ENCODE measurements around the gene CCL24.
A peak's percentile ranks its signal among the peaks of the same experiment; 100 is the strongest.
"Not testable (repeated sequence)": the region's sequence is repeated elsewhere in the genome, so short reads cannot be mapped to it uniquely, and the experiment has no call there.

CCL24 gene

DNA sequence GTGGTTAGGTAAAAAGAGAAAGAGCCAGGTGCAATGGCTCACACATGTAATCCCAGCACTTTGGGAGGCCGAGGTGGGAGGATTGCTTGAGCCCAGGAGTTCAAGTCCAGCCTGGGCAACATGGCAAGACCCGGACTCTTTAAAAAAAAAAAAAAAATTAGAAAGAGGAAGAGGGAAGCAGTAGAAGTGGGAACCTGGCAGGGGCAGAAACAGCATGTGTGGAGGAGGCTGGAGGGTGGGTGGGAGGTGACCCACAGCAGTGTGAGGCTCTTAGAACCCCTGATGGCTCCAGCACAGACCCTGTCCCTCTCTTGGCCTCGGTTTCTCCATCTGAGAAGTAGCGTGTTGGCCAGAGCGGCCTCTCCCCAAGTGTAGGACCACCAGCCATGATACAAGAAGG is 4.9 kb upstream of the CCL24 start:
- no peak for DNase-seq

DNA sequence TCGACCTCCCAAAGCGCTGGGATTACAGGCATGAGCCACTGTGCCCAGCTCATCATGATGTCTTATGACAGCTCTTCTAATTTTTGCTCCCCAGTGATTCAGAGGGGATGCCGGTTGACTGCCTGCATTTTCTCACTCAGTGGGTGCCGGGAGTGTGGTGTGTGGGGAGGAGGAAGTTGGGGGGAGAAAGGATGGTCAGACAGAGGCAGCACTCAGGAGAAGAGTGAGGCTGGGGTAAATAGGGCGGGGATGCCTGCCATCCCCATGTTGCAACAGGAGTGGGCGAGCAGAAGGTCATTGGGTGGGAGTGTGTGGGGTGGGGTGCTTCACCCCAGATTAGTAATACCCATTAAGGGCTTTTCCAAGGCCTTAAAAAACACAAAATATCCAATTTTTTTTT is 3.5 kb upstream of the CCL24 start:
- no peak for DNase-seq

DNA sequence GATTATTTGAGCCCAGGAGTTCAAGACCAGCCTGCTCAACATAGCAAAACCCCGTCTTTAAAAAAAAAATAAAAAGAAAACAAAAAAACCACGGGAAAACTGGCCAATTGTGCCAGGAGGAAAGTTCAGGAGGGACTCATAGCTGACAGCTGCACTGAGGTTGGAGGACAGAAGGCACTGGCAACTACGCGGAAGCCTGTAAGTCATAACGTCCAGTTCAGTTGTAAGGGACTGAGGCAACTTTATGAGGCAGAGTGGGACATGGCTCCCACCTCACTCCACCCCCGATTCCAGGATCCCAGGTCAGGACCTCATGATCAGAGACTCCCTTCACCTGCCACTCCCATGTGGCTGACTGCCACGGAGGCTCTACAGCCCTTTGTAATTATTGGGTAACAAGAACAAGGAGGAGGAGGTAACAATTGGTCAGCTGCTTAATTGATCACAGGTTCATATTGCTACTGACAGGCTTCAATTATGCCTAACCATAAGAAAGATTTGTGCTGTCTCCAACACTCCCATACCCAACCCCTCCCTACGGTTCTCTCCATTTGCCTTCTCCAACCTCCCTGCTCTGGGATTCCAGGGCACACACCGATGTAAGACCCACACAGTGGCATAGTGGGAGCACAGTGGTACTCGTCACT is 1.9 kb upstream of the CCL24 start:
- DNase-seq: no peak

DNA sequence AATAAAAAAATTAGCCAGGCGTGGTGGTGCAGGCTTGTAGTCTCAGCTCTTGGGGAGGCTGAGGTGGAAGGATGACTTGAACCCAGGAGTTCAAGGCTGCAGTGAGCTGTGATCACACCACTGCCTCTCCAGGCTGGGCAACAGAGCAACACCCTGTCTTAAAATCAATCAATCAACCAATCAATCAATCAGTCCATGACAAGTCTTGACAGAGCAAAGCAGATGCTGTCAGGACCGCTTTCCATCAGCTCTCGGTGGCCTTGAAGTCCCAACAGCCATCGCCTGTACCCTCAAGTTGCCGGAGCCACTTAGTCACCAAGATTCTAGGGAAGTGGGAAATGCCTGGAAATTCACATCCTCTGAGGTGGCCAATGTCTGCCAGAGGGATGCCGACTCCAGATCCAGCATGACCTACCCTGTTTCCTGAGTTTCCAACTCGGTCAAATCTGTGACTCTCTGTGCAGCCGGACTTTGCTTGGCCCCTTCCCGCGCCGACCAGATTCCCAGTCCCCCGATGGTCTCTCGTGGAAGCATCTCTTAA is 871 bp upstream of the CCL24 start:
- no peak for DNase-seq

DNA sequence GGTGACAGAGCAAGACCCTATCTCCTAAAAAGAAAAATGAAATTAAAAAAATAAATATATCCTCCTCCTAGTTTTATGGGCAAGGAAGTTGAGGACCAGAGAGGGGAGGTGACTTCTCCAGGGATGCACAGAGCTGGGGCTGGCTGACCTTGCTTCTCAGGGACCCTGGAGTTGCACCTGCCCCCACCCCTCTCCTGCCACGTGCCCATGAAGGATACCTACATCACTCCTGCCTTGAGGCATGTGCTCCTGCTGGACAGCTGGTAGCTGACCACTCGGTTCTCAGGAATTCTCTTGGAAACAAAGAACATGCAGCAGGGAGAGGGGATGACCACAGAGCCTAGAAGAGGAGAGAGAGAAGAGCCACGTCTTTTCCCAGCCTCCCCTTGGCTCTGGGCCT is 522 bp downstream of the CCL24 start:
- DNase-seq: no peak

DNA sequence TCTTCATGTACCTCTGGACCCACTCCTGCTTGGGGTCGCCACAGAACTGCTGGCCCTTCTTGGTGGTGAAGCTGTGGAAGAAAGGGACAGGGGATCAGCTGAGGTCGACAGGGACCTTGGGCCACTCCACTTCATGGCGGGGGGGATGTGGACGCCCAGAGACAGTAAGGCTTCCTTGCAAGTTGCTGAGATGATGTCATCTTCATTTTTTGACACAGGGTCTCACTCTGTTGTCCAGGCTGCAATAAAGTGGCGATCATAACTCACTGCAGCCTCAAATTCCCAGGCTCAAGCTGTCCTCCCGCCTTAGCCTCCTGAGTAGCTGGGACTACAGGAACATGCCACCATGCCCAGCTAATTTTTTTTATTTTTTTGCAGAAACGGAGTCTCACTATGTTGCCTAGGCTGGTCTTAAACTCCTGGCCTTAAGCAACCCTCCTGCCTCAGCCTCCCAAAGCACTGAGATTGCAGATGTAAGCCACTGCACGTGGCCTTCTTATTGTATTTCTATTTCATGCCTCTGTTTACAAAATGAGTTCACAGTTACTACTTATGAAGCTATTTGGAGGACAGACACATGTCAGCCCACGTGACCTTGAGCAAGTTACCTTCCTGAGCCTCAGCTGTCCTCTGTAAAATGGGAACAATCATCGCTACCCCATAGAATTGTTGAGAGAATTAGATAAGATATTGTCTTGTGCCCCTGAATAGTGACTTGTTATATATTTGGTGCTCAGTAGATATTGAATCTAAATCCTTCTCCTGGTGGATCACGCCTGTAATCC is 1.5 kb downstream of the CCL24 start:
- DNase-seq: no peak

DNA sequence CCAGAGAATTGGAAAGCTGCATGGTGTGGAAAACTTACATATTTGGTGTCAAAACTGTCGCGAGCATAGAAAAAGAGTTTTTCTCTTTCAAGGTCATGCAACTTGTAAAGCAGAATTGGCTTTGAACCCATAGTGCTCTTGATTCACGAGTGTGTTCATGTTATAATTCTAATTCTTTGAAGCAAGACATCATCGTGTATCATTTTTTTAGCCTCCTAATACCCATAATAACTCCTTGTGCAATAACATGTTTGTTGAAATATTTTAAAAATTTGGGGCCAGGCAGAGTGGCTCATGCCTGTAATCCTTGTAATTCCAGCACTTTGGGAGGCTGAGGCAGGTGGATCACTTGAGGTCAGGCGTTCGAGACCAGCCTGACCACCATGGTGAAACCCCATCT is 4.2 kb downstream of the CCL24 start:
- DNase-seq: no peak

DNA sequence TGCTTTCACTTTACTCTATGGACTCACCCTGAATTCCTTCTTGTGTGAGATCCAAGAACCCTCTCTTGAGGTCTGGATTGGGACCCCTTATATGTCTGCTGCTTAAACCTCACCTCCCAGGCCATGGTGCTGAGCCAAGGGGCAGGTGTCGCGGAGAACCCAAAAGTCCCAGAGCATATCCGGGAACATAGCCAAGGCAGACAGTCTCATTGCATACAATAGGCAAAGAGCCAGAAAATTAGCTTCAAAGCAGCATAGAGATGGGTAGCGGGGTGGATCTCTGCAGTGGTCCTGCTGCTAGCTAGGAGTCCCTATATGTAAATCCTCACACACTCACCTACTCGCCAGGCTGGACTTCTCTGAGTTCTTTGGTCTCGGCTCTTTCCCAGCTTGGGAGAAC is 5.5 kb downstream of the CCL24 start:
- no peak for DNase-seq

DNA sequence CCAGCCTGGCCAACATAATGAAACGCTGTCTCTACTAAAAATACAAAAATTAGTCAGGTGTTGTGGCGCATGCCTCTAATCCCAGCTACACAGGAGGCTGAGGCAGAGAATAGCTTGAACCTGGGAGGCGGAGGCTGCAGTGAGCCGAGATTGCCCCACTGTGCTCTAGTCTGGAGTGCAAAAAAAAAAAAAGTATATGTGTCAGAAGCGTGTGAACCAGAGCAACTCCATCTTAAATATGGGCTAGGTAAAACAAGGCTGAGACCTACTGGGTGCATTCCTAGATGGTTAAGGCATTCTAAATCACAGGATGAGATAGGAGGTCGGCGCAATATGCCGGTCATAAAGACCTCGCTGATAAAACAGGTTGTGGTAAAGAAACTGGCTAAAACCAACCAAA is 6.2 kb downstream of the CCL24 start:
- DNase-seq: no peak

DNA sequence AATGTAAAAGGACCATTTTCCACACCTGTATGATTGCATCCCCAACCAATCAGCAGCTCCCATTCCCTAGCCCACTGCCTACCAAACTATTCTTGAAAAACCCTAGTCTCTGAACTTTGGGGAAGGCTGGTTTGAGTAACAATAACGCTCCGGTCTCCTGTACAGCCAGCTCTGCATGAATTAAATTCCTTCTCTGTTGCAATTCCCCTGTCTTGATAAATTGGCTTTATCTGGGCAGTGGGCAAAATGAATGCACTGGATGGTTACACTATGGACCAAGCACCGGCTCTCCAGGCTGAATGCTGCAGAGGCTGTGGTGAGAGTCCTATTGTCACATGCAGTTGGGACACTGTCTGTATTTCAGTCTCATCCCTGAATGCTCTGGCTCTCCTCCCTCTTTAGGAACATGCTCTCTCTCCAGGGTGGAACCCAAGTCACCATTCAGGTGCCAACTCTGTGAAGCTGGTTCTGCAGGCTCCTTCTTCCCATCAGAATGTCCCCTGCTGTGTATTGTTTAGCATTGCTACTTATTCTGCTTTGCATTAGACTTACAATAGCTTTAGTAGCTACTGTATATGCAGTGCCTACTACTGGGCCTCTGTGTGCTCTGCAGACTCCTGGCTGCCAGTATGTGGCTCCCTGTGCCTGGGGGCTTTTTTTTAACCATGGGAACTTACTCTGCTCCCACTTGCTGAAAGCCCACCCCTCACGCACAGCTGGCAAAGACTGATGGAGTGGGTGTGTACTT is 6.9 kb downstream of the CCL24 start:
- DNase-seq: no peak

DNA sequence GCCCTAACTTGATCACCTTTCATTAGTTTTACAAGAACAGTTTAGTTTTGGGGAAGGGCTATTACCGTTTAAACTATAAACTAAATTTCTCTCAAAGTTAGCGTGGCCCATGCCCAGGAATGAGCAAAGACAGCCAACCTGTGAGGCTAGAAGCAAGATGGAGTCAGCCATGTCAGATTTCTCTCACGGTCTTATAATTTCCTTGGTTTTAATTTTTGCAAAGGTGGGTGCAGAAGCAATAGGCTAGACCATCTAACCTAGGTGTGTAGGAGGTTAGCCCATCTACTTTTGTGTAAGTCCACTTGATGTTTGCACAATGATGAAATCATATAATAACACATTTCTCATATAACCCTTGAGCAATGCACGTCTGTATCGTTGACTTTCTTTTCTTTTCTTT is 8.9 kb downstream of the CCL24 start:
- DNase-seq: no peak

DNA sequence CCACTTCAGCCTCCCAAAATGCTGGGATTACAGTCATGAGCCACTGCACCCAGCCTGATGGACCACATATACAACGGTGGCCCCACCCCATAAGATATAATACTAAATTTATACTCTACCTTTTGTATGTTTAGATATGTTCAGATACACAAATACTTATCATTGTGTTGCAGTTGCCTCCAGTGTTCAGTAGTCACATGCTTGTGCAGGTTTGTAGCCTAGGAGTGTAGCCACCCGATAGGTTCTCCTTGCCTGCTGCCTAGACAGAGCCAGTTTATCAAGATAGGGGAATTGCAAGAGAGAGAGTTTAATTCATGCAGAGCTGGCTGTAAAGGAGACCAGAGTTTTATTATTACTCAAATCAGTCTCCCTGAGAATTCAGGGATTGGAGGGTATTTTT is 9.6 kb downstream of the CCL24 start:
- peak; percentile 38 for DNase-seq

DNA sequence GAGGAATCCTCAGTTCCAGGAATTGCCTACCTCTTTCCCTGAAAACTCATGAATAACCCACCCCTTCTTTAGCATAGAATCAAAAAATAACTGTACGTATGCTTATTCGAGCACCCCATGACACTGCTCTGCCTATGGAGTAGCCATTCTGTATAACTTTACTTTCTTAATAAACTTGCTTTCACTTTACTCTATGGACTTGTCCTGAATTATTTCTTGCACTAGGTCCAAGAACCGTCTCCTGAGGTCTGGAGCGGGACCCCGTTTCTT is 11.1 kb downstream of the CCL24 start:
- DNase-seq: no peak

DNA sequence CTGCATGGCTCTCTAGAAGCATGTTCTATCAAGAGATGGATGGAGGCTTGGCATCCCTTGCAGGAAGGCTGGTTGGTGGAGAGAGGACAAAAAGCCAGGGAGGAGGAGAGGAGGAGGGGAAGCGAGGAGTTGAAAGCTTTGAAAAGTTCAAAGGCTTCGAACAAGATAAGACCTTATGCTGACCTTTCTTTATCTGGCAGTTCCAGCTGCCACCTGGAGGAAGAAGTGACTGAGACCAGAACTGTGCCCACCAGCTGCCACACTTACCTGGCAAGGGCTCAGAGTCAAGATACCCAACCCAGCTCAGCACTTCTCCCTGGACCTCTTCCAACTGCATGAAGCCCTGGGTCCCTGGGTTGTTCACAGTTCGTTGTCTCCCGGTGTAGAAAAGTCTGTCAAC is 14.8 kb downstream of the CCL24 start:
- peak; percentile 47 for DNase-seq

DNA sequence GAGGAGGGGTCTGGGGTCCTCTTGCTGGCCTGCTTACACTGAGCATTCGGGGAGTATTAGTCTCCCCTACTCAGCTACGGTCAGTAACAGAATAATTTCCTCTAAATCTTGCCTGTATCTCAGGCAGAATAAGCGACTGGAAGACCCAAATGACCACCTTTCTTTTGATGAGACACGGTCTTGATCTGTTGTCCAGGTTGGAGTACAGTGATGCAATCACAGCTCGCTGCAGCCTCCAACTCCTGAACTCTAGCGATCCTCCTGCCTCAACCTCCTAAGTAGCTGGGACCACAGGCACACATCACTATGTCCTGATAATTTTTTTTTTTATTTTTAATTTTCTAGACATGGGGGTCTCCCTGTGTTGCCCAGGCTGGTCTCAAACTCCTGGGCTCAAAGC is 17.2 kb downstream of the CCL24 start:
- no peak for DNase-seq

DNA sequence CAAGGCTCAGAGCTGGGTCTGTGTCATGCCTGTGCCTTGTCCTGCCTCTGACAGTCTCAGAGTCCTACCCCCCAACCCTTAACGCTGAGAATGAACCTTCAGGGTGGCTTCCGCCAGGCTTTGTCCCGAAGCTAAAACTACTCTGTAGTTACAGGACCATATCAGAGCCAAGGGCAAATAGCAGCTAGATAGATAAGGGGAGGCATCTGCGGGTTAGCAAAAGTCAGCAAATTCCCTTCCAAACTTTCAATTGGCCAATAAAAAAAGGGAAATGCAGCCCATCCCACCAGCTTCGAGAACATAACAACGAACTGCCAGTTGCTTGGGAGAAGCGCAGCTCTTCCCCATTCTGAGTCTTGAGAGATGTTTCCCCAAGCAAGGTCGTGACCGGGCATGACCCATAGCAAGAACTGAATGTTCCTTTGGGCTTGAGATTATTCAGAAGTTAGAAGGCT is 17.7 kb downstream of the CCL24 start:
- DNase-seq: peak; percentile 92

DNA sequence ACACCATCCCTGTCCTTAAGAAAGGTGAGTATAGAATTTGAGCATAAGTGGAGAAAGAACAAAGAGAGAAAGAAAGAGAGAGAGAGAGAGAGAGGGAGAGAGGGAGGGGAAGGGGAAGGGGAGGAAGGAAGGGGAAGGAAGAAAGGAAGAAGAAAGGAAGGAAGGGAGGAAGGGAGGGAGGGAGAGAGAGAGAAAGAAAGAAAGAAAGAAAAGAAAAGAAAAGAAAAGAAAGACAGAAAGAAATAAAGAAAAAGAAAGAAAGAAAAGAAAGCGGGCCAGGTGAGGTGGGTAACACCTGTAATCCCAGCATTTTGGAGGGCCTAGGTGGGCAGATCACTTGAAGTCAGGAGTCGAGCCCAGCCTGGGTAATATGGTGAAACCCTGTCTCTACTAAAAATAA is 19.9 kb downstream of the CCL24 start:
- no peak for DNase-seq

DNA sequence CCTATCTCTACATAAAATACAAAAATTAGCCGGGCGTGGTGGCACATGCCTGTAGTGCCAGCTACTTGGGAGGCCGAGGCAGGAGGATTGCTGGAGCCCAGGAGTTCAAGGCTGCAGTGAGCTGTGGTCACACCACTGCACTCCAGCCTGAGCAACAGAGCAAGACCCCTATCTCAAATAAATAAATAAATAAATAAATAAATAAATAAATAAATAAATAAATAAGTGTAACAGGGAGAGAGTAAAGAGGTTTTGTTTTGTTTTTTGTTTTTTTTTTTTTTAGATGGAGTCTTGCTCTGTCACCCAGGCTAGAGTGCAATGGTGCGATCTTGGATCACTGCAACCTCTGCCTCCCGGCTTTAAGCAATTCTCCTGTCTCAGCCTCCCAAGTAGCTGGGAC is 21.0 kb downstream of the CCL24 start:
- not testable (repeated sequence) for DNase-seq

DNA sequence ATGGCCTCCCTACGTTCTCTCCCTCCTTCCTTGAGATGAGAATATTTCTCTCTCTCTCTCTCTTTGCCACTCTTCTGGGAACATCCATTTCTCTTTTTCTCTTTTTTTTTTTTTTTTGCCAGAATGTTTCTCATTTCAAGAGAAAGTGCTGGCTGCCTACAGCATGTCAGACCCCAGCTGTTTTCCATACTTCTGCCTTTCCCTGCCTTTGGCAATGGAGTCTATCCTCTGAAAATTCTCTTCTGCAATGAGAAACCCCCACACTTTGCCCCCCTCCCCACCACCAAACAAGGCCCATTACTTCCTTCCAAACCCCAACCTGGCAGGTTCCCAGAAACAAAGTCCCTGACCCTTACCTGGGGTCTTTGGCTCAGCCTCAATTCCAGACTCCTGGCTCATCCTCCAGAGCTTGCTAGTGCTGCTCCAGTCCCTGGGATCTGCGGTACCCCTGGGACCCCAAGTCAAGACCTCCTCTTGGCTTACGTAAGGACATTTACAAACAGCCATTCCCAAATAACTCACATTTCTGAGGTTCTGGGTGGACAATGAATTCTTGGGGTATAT is 24.2 kb downstream of the CCL24 start:
- no peak for DNase-seq

DNA sequence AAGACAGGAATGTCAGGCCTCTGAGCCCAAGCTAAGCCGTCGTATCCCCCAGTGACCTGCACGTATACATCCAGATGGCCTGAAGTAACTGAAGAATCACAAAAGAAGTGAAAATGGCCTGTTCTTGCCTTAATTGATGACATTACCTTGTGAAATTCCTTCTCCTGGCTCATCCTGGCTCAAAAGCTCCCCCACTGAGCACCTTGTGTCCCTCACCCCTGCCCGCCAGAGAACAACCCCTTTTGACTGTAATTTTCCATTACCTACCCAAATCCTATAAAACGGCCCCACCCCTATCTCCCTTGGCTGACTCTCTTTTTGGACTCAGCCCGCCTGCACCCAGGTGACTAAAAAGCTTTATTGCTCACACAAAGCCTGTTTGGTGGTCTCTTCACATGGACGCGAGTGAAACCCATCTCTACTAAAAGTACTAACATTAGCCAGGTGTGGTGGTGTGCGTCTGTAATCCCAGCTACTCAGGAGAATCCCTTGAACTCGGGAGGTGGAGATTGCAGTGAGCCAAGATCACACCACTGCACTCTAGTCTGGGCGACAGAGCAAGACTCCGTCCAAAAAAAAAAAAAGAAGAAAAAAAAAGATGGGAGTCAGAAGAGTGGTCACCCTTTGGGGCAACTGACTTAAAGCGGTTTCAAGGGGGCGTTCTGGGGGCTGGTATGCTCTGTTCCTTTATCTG is 25.3 kb downstream of the CCL24 start:
- not testable (repeated sequence) for DNase-seq

DNA sequence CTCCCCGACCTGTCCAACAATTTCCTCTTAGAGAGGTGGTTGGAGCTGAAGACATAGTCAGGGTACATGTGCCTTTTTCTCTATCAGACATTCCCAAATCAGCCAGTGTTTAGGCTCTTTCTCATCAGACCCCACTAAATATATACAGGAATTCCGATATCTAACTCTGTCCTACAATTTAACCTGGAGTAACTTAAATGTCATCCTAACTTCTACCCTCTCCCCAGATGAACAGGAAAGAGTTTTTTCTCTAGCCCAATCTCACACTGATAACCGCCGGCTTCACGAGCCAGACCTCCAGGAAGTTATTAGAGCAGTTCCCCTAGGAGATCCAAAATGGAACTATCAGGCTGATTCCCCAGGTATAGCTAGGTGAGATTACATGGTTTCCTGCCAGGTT is 30.5 kb downstream of the CCL24 start:
- DNase-seq: not testable (repeated sequence)

DNA sequence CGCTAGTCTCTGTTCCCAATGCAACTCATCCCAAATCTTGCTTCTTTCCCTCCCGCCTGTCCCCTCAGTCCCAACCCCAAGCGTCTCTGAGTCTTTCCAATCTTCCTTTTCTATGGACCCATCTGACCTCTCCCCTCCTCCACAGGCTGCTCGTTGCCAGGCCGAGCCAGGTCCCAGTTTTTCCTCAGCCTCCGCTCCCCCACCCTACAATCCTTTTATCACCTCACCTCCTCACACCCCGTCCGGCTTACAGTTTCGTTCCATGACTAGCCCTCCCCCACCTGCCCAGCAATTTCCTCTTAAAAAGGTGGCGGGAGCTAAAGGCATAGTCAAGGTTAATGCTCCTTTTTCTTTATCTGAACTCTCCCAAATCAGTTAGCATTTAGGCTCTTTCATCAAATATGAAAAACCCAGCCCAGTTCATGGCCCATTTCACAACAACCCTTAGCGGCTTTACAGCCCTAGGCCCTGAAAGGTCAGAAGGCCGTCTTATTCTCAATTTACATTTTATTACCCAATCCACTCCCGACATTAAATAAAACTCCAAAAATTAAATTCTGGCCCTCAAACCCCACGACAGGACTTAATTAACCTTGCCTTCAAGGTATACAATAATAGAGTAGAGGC is 32.8 kb downstream of the CCL24 start:
- DNase-seq: not testable (repeated sequence)

DNA sequence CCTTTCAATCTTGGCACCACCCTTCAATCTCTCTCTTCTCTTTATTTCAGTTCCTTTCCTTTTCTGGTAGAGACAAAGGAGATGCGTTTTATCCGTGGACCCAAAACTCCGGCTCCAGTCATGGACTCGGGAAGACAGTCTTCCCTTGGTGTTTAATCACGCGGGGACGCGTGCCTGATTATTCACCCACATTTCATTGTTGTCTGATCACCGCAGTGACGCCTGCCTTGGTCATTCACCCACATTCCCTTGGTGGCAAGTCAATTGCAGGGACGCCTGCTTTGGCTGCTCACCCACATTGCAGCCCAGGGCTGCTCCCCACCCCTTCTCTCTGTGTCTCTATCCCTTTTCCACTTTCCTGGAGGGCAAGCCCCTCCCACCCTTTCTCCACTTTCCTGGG is 34.1 kb downstream of the CCL24 start:
- DNase-seq: not testable (repeated sequence)
